HEK293 (cell line): ENCODE measurements around the gene PANK3.

Experiments used
- CTCF ChIA-PET: fragments of 350-600 bp; formaldehyde crosslinking; extraction: SDS; loops from one replicate; lab custom pipeline; 2021; ENCODE audit warnings: antibody characterized with exemption; lab: Yijun Ruan, JAX
- POLR2A ChIA-PET: fragments of 300-600 bp; formaldehyde crosslinking; extraction: SDS; loops from one replicate; lab custom pipeline; 2020; ENCODE audit warnings: antibody characterized with exemption, inconsistent platforms; lab: Yijun Ruan, JAX
- H3K27ac ChIP-seq: fragments of 200-500 bp; sonication (Bioruptor generic); 2 replicates; pipeline ENCODE4 v1.5.1; 2014; ENCODE audit warnings: low read depth, low read length, control low read depth, inconsistent platforms; ENCODE audit errors: extremely low read depth
- H3K36me3 ChIP-seq, 2 experiments: fragments of 200-500 bp in 1 of 2; sonication (Bioruptor generic) in 1 of 2; 1 replicate in 1 of 2; 2 replicates in 1 of 2; pipeline ENCODE4 v1.5.1; 2014 to 2017; ENCODE audit warnings: inconsistent platforms in 2 of 2, low read length in 2 of 2; ENCODE audit not compliant: control insufficient read depth in 2 of 2, insufficient read depth in 1 of 2
- H3K4me1 ChIP-seq: fragments of 200-500 bp; sonication (Bioruptor generic); 2 replicates; pipeline ENCODE4 v1.5.1; 2014; ENCODE audit warnings: mild to moderate bottlenecking, low read length, inconsistent platforms; ENCODE audit not compliant: control insufficient read depth, insufficient read depth
- H3K4me3 ChIP-seq: 2 replicates; pipeline ENCODE4 v1.5.1; 2011; ENCODE audit warnings: low read depth, mild to moderate bottlenecking, control low read depth, low read length, moderate library complexity
- H3K9me3 ChIP-seq: fragments of 200-500 bp; sonication (Bioruptor generic); 2 replicates; pipeline ENCODE4 v1.5.1; 2014; ENCODE audit warnings: low read depth, low read length, inconsistent platforms; ENCODE audit not compliant: control insufficient read depth, insufficient read depth
- FEZF1 ChIP-seq: fragments of 450-650 bp; formaldehyde crosslinking; IDR thresholded peaks from 2 replicates; pipeline ENCODE4 v1.5.1; 2016; ENCODE audit warnings: missing biosample characterization, missing genetic modification characterization
- IKZF3 ChIP-seq: fragments of 450-650 bp; IDR thresholded peaks from 2 replicates; pipeline ENCODE4 v1.5.0; 2018; ENCODE audit warnings: missing biosample characterization, mild to moderate bottlenecking, missing genetic modification characterization, moderate library complexity
- MZF1 ChIP-seq: fragments of 450-650 bp; formaldehyde crosslinking; IDR thresholded peaks from 2 replicates; pipeline ENCODE4 v1.5.1; 2017; ENCODE audit warnings: missing biosample characterization, missing genetic modification characterization, borderline replicate concordance
- SETDB1 ChIP-seq: IDR thresholded peaks from one replicate; pipeline ENCODE4 v1.6.1; 2017; ENCODE audit warnings: mild to moderate bottlenecking, low read length, moderate library complexity, mixed read lengths; ENCODE audit not compliant: insufficient read length
- WT1 ChIP-seq: fragments of 450-650 bp; formaldehyde crosslinking; IDR thresholded peaks from 2 replicates; pipeline ENCODE4 v1.5.1; 2016; ENCODE audit warnings: missing biosample characterization, missing genetic modification characterization
- ZBTB17 ChIP-seq: fragments of 450-650 bp; formaldehyde crosslinking; IDR thresholded peaks from 2 replicates; pipeline ENCODE4 v1.5.1; 2016; ENCODE audit warnings: missing biosample characterization, missing genetic modification characterization
- ZBTB21 ChIP-seq: fragments of 450-650 bp; formaldehyde crosslinking; IDR thresholded peaks from 2 replicates; pipeline ENCODE4 v1.5.1; 2017; ENCODE audit warnings: missing biosample characterization, missing genetic modification characterization
- ZBTB8A ChIP-seq: fragments of 450-650 bp; formaldehyde crosslinking; IDR thresholded peaks from 2 replicates; pipeline ENCODE4 v1.5.1; 2016; ENCODE audit warnings: missing biosample characterization, missing genetic modification characterization
- ZNF146 ChIP-seq: fragments of 450-650 bp; formaldehyde crosslinking; IDR thresholded peaks from 2 replicates; pipeline ENCODE4 v1.5.1; 2016; ENCODE audit warnings: missing biosample characterization, missing genetic modification characterization
- ZNF202 ChIP-seq: fragments of 450-650 bp; formaldehyde crosslinking; IDR thresholded peaks from 2 replicates; pipeline ENCODE4 v1.5.1; 2016; ENCODE audit warnings: missing biosample characterization, missing genetic modification characterization, borderline replicate concordance
- ZNF239 ChIP-seq: fragments of 450-650 bp; formaldehyde crosslinking; IDR thresholded peaks from 2 replicates; pipeline ENCODE4 v1.5.1; 2016; ENCODE audit warnings: missing biosample characterization, missing genetic modification characterization
- ZNF362 ChIP-seq: fragments of 450-650 bp; formaldehyde crosslinking; IDR thresholded peaks from 2 replicates; pipeline ENCODE4 v1.5.1; 2016; ENCODE audit warnings: missing biosample characterization, missing genetic modification characterization
- ZNF366 ChIP-seq: fragments of 450-650 bp; formaldehyde crosslinking; conservative IDR thresholded peaks from 2 replicates; pipeline ENCODE4 v1.5.1; 2016; ENCODE audit warnings: missing biosample characterization, missing genetic modification characterization
- ZNF394 ChIP-seq: fragments of 450-650 bp; formaldehyde crosslinking; IDR thresholded peaks from 2 replicates; pipeline ENCODE4 v1.5.1; 2016; ENCODE audit warnings: missing biosample characterization, missing genetic modification characterization, mild to moderate bottlenecking, moderate library complexity, borderline replicate concordance
- ZNF404 ChIP-seq: fragments of 450-650 bp; formaldehyde crosslinking; IDR thresholded peaks from 2 replicates; pipeline ENCODE4 v1.5.1; 2017; ENCODE audit warnings: missing biosample characterization, missing genetic modification characterization
- ZNF530 ChIP-seq: fragments of 450-650 bp; formaldehyde crosslinking; IDR thresholded peaks from 2 replicates; pipeline ENCODE4 v1.5.1; 2016; ENCODE audit warnings: low read depth, missing biosample characterization, missing genetic modification characterization
- ZNF544 ChIP-seq: fragments of 450-650 bp; formaldehyde crosslinking; IDR thresholded peaks from 2 replicates; pipeline ENCODE4 v1.5.0; 2017; ENCODE audit warnings: missing biosample characterization, missing genetic modification characterization
- ZNF548 ChIP-seq: fragments of 450-650 bp; formaldehyde crosslinking; IDR thresholded peaks from 2 replicates; pipeline ENCODE4 v1.5.1; 2016; ENCODE audit warnings: missing biosample characterization, missing genetic modification characterization
- ZNF561 ChIP-seq: fragments of 450-650 bp; IDR thresholded peaks from 2 replicates; pipeline ENCODE4 v1.5.1; 2018; ENCODE audit warnings: missing biosample characterization, missing genetic modification characterization, borderline replicate concordance
- ZNF585B ChIP-seq: fragments of 450-650 bp; formaldehyde crosslinking; IDR thresholded peaks from 2 replicates; pipeline ENCODE4 v1.5.1; 2016; ENCODE audit warnings: missing biosample characterization, missing genetic modification characterization
- ZNF596 ChIP-seq: fragments of 450-650 bp; IDR thresholded peaks from 2 replicates; pipeline ENCODE4 v1.5.0; 2018; ENCODE audit warnings: missing biosample characterization, mild to moderate bottlenecking, missing genetic modification characterization, moderate library complexity
- ZNF624 ChIP-seq: fragments of 450-650 bp; formaldehyde crosslinking; IDR thresholded peaks from 2 replicates; pipeline ENCODE4 v1.5.1; 2017; ENCODE audit warnings: missing biosample characterization, missing genetic modification characterization
- ZNF792 ChIP-seq: fragments of 450-650 bp; formaldehyde crosslinking; IDR thresholded peaks from 2 replicates; pipeline ENCODE4 v1.5.1; 2016; ENCODE audit warnings: missing biosample characterization, missing genetic modification characterization
- ZSCAN30 ChIP-seq: fragments of 450-650 bp; IDR thresholded peaks from 2 replicates; pipeline ENCODE4 v1.5.1; 2018; ENCODE audit warnings: missing biosample characterization, mild to moderate bottlenecking, missing genetic modification characterization, moderate library complexity
- TF ChIP-seq, protein P1 (sequence below): fragments of 450-650 bp; formaldehyde crosslinking; optimal IDR thresholded peaks from 2 replicates; pipeline ENCODE3; 2016; ENCODE audit warnings: missing biosample characterization, mild to moderate bottlenecking, missing genetic modification characterization
- TF ChIP-seq, protein P2 (sequence below): fragments of 450-650 bp; IDR thresholded peaks from 2 replicates; pipeline ENCODE4 v1.5.1; 2018; ENCODE audit warnings: missing biosample characterization, missing genetic modification characterization
- TF ChIP-seq, protein P3 (sequence below): fragments of 450-650 bp; formaldehyde crosslinking; IDR thresholded peaks from 2 replicates; pipeline ENCODE4 v1.5.1; 2016; ENCODE audit warnings: missing biosample characterization, missing genetic modification characterization
- TF ChIP-seq, protein P4 (sequence below): sonication (generic); formaldehyde crosslinking; IDR thresholded peaks from 2 replicates; pipeline ENCODE4 v1.8.1; 2022; ENCODE audit warnings: mild to moderate bottlenecking, moderate library complexity, missing genetic modification reagents
- TF ChIP-seq, protein P5 (sequence below): fragments of 450-650 bp; formaldehyde crosslinking; IDR thresholded peaks from 2 replicates; pipeline ENCODE4 v1.5.1; 2016; ENCODE audit warnings: missing biosample characterization, missing genetic modification characterization

PANK3 gene

GRCh38 chr5:168598639-168599038 lies 19.5 kb upstream of the PANK3 start:
- no peak overlapping the region for H3K4me3 ChIP-seq
- H3K9me3 ChIP-seq, result no peaks in the 10 kb centered on the region
- no peaks in the 10 kb centered on the region for H3K36me3 ChIP-seq
- CTCF ChIA-PET, result no interaction called here
- no peak for TF ChIP-seq ZBTB8A (tag by site-specific recombination)
- TF ChIP-seq ZNF596 (tag by site-specific recombination), result no peak
- no peak for TF ChIP-seq ZNF146 (tag by site-specific recombination)
- TF ChIP-seq FEZF1 (tag by site-specific recombination), result no peak
- TF ChIP-seq MZF1 (tag by site-specific recombination), result no peak
- TF ChIP-seq ZNF585B (tag by site-specific recombination), result no peak
- no peak for TF ChIP-seq ZNF792
- no peak for TF ChIP-seq WT1 (tag by site-specific recombination)
- TF ChIP-seq ZNF530 (tag by site-specific recombination), result no peak
- no peak for TF ChIP-seq IKZF3 (tag by site-specific recombination)
- no peak for TF ChIP-seq ZNF561 (tag by site-specific recombination)
- TF ChIP-seq, protein P1, sequence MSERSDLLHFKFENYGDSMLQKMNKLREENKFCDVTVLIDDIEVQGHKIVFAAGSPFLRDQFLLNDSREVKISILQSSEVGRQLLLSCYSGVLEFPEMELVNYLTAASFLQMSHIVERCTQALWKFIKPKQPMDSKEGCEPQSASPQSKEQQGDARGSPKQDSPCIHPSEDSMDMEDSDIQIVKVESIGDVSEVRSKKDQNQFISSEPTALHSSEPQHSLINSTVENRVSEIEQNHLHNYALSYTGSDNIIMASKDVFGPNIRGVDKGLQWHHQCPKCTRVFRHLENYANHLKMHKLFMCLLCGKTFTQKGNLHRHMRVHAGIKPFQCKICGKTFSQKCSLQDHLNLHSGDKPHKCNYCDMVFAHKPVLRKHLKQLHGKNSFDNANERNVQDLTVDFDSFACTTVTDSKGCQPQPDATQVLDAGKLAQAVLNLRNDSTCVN (tag by site-specific recombination), result no peak
- TF ChIP-seq ZNF544 (tag by site-specific recombination), result no peak
- TF ChIP-seq, protein P2, sequence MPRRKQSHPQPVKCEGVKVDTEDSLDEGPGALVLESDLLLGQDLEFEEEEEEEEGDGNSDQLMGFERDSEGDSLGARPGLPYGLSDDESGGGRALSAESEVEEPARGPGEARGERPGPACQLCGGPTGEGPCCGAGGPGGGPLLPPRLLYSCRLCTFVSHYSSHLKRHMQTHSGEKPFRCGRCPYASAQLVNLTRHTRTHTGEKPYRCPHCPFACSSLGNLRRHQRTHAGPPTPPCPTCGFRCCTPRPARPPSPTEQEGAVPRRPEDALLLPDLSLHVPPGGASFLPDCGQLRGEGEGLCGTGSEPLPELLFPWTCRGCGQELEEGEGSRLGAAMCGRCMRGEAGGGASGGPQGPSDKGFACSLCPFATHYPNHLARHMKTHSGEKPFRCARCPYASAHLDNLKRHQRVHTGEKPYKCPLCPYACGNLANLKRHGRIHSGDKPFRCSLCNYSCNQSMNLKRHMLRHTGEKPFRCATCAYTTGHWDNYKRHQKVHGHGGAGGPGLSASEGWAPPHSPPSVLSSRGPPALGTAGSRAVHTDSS (tag by site-specific recombination), result no peak
- TF ChIP-seq ZNF404, result no peak
- TF ChIP-seq ZNF202 (tag by site-specific recombination), result no peak
- TF ChIP-seq ZNF239 (tag by site-specific recombination), result no peak
- TF ChIP-seq ZNF624 (tag by site-specific recombination), result no peak
- no peak for TF ChIP-seq ZNF548 (tag by site-specific recombination)
- POLR2A ChIA-PET, result interaction anchor here (1.2 kb wide), 1 partner anchor 19 kb away, joined by 4 read pairs; the partner anchor contains the start of gene PANK3
- H3K27ac ChIP-seq, result no peak overlapping the region
- peaks cover 5% of the 10 kb centered on the region for H3K4me1 ChIP-seq

DNA sequence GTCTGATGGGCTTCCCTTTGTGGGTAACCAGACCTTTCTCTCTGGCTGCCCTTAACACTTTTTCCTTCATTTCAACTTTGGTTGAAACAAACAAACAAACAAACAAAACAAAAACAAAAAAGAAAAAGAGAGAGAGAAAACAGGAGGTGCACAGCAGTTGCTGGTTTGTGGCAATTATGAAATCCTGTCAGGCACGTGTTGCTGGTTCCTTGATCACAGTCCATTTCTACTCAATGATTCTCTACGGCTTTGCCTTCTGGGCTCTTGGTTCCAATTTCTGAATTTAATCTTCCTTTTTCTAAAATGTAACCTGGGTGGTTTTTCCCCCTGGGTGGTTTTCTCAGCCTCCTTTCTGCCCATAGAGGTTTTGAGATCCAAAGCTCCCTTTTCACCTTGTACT lies 17.8 kb upstream of the PANK3 start:
- Histone ChIP-seq H3K4me1 (peaks cover 5% of the 10 kb centered on the region), H3K4me3 (no peak overlapping the region), H3K36me3 (no peaks in the 10 kb centered on the region), H3K9me3 (no peaks in the 10 kb centered on the region), H3K27ac (no peak overlapping the region)
- ChIA-PET CTCF (interaction anchor here (0.7 to 0.8 kb wide), 2 partner anchors 13 to 57 kb away, joined by 3 read pairs; no protein-coding TSS in a partner anchor), POLR2A (no interaction called here)
- TF ChIP-seq, protein P3, sequence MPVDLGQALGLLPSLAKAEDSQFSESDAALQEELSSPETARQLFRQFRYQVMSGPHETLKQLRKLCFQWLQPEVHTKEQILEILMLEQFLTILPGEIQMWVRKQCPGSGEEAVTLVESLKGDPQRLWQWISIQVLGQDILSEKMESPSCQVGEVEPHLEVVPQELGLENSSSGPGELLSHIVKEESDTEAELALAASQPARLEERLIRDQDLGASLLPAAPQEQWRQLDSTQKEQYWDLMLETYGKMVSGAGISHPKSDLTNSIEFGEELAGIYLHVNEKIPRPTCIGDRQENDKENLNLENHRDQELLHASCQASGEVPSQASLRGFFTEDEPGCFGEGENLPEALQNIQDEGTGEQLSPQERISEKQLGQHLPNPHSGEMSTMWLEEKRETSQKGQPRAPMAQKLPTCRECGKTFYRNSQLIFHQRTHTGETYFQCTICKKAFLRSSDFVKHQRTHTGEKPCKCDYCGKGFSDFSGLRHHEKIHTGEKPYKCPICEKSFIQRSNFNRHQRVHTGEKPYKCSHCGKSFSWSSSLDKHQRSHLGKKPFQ, result no peak
- TF ChIP-seq ZNF366 (no peak), ZBTB21 (no peak), SETDB1 (no peak), ZNF394 (tag by site-specific recombination) (no peak), ZBTB17 (no peak), ZSCAN30 (tag by site-specific recombination) (no peak), ZNF362 (tag by site-specific recombination) (no peak)
- TF ChIP-seq, protein P4, sequence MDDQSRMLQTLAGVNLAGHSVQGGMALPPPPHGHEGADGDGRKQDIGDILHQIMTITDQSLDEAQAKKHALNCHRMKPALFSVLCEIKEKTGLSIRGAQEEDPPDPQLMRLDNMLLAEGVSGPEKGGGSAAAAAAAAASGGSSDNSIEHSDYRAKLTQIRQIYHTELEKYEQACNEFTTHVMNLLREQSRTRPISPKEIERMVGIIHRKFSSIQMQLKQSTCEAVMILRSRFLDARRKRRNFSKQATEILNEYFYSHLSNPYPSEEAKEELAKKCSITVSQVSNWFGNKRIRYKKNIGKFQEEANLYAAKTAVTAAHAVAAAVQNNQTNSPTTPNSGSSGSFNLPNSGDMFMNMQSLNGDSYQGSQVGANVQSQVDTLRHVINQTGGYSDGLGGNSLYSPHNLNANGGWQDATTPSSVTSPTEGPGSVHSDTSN (CRISPR knock-in tag), result no peak
- TF ChIP-seq, protein P5, sequence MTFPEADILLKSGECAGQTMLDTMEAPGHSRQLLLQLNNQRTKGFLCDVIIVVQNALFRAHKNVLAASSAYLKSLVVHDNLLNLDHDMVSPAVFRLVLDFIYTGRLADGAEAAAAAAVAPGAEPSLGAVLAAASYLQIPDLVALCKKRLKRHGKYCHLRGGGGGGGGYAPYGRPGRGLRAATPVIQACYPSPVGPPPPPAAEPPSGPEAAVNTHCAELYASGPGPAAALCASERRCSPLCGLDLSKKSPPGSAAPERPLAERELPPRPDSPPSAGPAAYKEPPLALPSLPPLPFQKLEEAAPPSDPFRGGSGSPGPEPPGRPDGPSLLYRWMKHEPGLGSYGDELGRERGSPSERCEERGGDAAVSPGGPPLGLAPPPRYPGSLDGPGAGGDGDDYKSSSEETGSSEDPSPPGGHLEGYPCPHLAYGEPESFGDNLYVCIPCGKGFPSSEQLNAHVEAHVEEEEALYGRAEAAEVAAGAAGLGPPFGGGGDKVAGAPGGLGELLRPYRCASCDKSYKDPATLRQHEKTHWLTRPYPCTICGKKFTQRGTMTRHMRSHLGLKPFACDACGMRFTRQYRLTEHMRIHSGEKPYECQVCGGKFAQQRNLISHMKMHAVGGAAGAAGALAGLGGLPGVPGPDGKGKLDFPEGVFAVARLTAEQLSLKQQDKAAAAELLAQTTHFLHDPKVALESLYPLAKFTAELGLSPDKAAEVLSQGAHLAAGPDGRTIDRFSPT (tag by site-specific recombination), result no peak
